ENCODE results near the gene BNC2. TPM values are rescaled to one million over a fixed set of nuclear protein-coding genes. Genes with fewer than 3 reads are reported as not detected.

The BNC2 gene
- total and polyA plus RNA-seq, 7 donors = 0.23 to 205 (median 117) TPM

GRCh38 chr9:16637911-16638310 is 232.6 kb downstream of the BNC2 start:
- DNase-seq = no peak
- no peak overlapping the region for H3K4me3 ChIP-seq
- WGBS, 2 donors = 87 to 88% methylated on average over 5 of the region's 5 CpGs
- peaks cover 0 to 79% (median 49%) of the 10 kb centered on the region in 4 donors for H3K4me1 ChIP-seq
- TF ChIP-seq CTCF (IDR thresholded peaks at IDR 0.05) (no peak), POLR2AphosphoS5 (IDR thresholded peaks at IDR 0.05) (no peak), POLR2A (IDR thresholded peaks at IDR 0.05) (no peak), EP300 (IDR thresholded peaks at IDR 0.05) (no peak)
- peak overlapping the region in 2 of 4 donors; percentile 35 to 43 for H3K27ac ChIP-seq
- no peaks in the 10 kb centered on the region for H3K27me3 ChIP-seq
- intact Hi-C loops (cut with DNase I) = no loop called here
- H3K36me3 ChIP-seq = no peaks in the 10 kb centered on the region
- no peaks in the 10 kb centered on the region for H3K9me3 ChIP-seq

GRCh38 chr9:16637218-16637617 is 233.3 kb downstream of the BNC2 start:
- 86 to 92% methylated on average over 1 of the region's 1 CpG for WGBS, 2 donors
- TF ChIP-seq POLR2A (IDR thresholded peaks at IDR 0.05) (no peak), EP300 (IDR thresholded peaks at IDR 0.05) (no peak), POLR2AphosphoS5 (IDR thresholded peaks at IDR 0.05) (no peak), CTCF (IDR thresholded peaks at IDR 0.05) (no peak)
- H3K4me1 ChIP-seq = peaks cover 0 to 75% (median 45%) of the 10 kb centered on the region in 4 donors
- no peak for DNase-seq
- no peaks in the 10 kb centered on the region for H3K36me3 ChIP-seq
- intact Hi-C loops (cut with DNase I) = no loop called here
- H3K9me3 ChIP-seq = no peaks in the 10 kb centered on the region
- no peak overlapping the region for H3K4me3 ChIP-seq
- H3K27me3 ChIP-seq = no peaks in the 10 kb centered on the region
- H3K27ac ChIP-seq = peak overlapping the region in 2 of 4 donors; percentile 35 to 43

- H3K36me3 ChIP-seq = no peaks in the 10 kb centered on the region
- intact Hi-C loops (cut with DNase I) = no loop called here
- 76 to 83% methylated on average over 2 of the region's 2 CpGs for WGBS, 2 donors
- H3K4me3 ChIP-seq = no peak overlapping the region
- no peak for DNase-seq
- peaks cover 0 to 66% (median 38%) of the 10 kb centered on the region in 4 donors for H3K4me1 ChIP-seq
- no peaks in the 10 kb centered on the region for H3K27me3 ChIP-seq
- H3K27ac ChIP-seq = peak overlapping the region in 1 of 4 donors; percentile 56
- H3K9me3 ChIP-seq = no peaks in the 10 kb centered on the region
- TF ChIP-seq POLR2AphosphoS5 (IDR thresholded peaks at IDR 0.05) = no peak
- TF ChIP-seq EP300 (IDR thresholded peaks at IDR 0.05) = no peak
- TF ChIP-seq CTCF (IDR thresholded peaks at IDR 0.05) = no peak
- no peak for TF ChIP-seq POLR2A (IDR thresholded peaks at IDR 0.05)
Measured at GRCh38 chr9:16633794-16634193, 236.7 kb downstream of the BNC2 start.

GRCh38 chr9:16628413-16628812 is 242.1 kb downstream of the BNC2 start:
- peak overlapping the region in 3 of 4 donors; percentile 66 to 85 (median 68) for H3K27ac ChIP-seq
- H3K4me3 ChIP-seq = no peak overlapping the region
- no peak for DNase-seq
- peaks cover 0 to 72% (median 54%) of the 10 kb centered on the region in 4 donors for H3K4me1 ChIP-seq
- H3K27me3 ChIP-seq = no peaks in the 10 kb centered on the region
- no peaks in the 10 kb centered on the region for H3K9me3 ChIP-seq
- TF ChIP-seq POLR2AphosphoS5 (IDR thresholded peaks at IDR 0.05) (no peak), POLR2A (IDR thresholded peaks at IDR 0.05) (no peak), CTCF (IDR thresholded peaks at IDR 0.05) (no peak), EP300 (IDR thresholded peaks at IDR 0.05) (no peak)
- intact Hi-C loops (cut with DNase I) = no loop called here
- 80 to 86% methylated on average over 7 of the region's 7 CpGs for WGBS, 2 donors
- no peaks in the 10 kb centered on the region for H3K36me3 ChIP-seq

- H3K4me3 ChIP-seq = no peak overlapping the region
- WGBS, 2 donors = 75 to 86% methylated on average over 6 of the region's 6 CpGs
- H3K9me3 ChIP-seq = no peaks in the 10 kb centered on the region
- H3K36me3 ChIP-seq = no peaks in the 10 kb centered on the region
- DNase-seq = peak; percentile 84
- peaks cover 0 to 73% (median 54%) of the 10 kb centered on the region in 4 donors for H3K4me1 ChIP-seq
- peak overlapping the region in 3 of 4 donors; percentile 66 to 85 (median 68) for H3K27ac ChIP-seq
- peak; percentile 35 to 74 (median 70) for TF ChIP-seq POLR2AphosphoS5 (IDR thresholded peaks at IDR 0.05)
- no peak for TF ChIP-seq CTCF (IDR thresholded peaks at IDR 0.05)
- no peaks in the 10 kb centered on the region for H3K27me3 ChIP-seq
- intact Hi-C loops (cut with DNase I) = no loop called here
Measured at GRCh38 chr9:16627967-16628366, 242.5 kb downstream of the BNC2 start.
